ENCODE measurements around the gene TARP.
A peak's percentile ranks its signal among the peaks of the same experiment; 100 is the strongest.

Gene TARP

GRCh38 chr7:38312821-38313220, 39.4 kb upstream of the TARP start:
- in situ Hi-C loops (cut with MboI; ENCODE audit: low pct_unique_long_range_greater_than_20kb, low sequenced_read_pairs, unreplicated experiment), result no loop called here
- TF ChIP-seq CTCF (IDR thresholded peaks at IDR 0.05; ENCODE audit: extremely low read depth, insufficient read depth, missing control alignments), result no peak
- DNase-seq (ENCODE audit: low spot score), result no peak

- no peak for TF ChIP-seq CTCF (IDR thresholded peaks at IDR 0.05; ENCODE audit: extremely low read depth, insufficient read depth, missing control alignments)
- in situ Hi-C loops (cut with MboI; ENCODE audit: low pct_unique_long_range_greater_than_20kb, low sequenced_read_pairs, unreplicated experiment), result no loop called here
- DNase-seq (ENCODE audit: low spot score), result peak; percentile 56
Observed at GRCh38 chr7:38311329-38311937, 38.0 kb upstream of the TARP start.

DNA sequence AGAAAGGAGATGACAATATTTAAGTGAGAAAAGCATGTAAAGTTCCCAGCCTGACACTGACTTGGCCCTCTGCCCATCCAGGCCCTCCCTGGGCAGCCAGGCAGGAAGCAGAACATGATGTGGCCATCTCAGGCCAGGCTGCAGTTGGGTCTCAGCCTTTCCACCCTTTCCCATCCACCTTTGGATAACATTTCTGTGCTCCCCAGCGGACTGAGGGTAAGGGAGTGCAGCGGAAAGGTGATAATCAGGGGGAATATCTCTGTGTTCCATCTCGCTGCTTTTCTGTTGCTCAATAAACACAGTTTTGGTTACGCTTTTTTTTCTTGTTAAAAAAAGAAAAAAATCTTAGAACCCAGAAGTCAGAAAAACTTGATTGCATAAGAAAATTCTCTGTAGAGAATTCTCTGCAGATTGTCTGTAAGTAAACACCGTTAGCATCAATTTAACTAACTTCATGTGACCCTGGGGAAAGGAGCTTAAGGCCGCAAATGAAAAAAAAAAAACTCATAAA, 37.2 kb upstream of the TARP start:
- TF ChIP-seq CTCF (IDR thresholded peaks at IDR 0.05; ENCODE audit: extremely low read depth, insufficient read depth, missing control alignments), result no peak
- DNase-seq (ENCODE audit: low spot score), result no peak
- in situ Hi-C loops (cut with MboI; ENCODE audit: low pct_unique_long_range_greater_than_20kb, low sequenced_read_pairs, unreplicated experiment), result no loop called here

DNA sequence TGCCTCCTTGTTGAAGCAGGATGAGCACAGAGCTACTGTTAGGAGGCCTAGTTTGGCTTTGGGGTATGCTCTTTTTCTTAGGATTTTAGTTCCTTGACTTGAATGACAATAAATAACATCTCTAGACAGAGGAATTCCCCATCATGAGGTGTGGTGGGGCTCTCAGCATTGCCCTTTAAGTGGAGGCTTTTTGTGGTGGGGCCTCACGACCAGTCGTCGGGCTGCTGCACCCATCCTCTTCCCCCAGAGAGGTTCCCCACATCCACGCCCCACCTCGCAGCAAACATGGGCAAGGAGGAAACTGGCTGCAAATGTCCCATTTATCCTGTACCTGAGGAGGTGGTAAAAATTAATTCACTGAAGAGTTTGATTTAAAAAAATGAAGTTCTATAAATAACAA, 36.1 kb upstream of the TARP start:
- in situ Hi-C loops (cut with MboI; ENCODE audit: low pct_unique_long_range_greater_than_20kb, low sequenced_read_pairs, unreplicated experiment), result no loop called here
- no peak for TF ChIP-seq CTCF (IDR thresholded peaks at IDR 0.05; ENCODE audit: extremely low read depth, insufficient read depth, missing control alignments)
- no peak for DNase-seq (ENCODE audit: low spot score)

GRCh38 chr7:38308140-38308539, 34.7 kb upstream of the TARP start:
- DNase-seq (ENCODE audit: low spot score), result no peak
- TF ChIP-seq CTCF (IDR thresholded peaks at IDR 0.05; ENCODE audit: extremely low read depth, insufficient read depth, missing control alignments), result no peak
- in situ Hi-C loops (cut with MboI; ENCODE audit: low pct_unique_long_range_greater_than_20kb, low sequenced_read_pairs, unreplicated experiment), result no loop called here

DNA sequence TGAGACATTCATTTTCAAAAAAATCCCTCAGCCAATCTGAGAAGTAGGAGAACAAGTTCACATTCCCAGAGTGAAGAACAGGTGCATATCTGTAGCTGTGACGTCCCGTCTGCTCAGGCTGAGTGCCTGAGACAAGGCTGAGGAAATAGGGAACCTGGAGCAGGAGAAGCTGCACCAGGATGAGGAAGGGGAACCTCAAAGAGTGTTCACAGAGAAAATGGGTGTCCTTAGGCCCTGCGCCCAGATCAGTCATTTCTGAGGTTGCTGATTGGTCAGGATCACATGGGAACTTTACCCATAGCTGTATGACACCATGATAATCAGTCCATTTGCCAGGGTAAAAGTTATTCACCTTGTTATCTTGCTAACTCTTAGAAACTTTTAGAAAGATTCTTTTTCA, 34.2 kb upstream of the TARP start:
- TF ChIP-seq CTCF (IDR thresholded peaks at IDR 0.05; ENCODE audit: extremely low read depth, insufficient read depth, missing control alignments), result no peak
- no peak for DNase-seq (ENCODE audit: low spot score)
- in situ Hi-C loops (cut with MboI; ENCODE audit: low pct_unique_long_range_greater_than_20kb, low sequenced_read_pairs, unreplicated experiment), result no loop called here
